Ovary (tissue), 9 donors: ENCODE measurements around the gene AAK1. TPM values are rescaled to one million over a fixed set of nuclear protein-coding genes. Genes with fewer than 3 reads are reported as not detected.

ENCODE experiments used
- DNase-seq, 5 donors: peaks; one replicate each; pipeline ENCODE4 v3.0.0-alpha.2; 2019 to 2020
- H3K27ac ChIP-seq, 2 donors: fragments of 200-600 bp; one replicate each; pipeline versions ENCODE4 v1.5.1 to v1.8.0; 2019 to 2022
- H3K27me3 ChIP-seq: fragments of 200-600 bp; one replicate; pipeline ENCODE4 v1.8.0; 2022
- H3K36me3 ChIP-seq: fragments of 200-600 bp; sonication (generic); one replicate; pipeline ENCODE4 v1.5.1; 2019
- H3K4me1 ChIP-seq: one replicate; pipeline ENCODE4 v1.8.1; 2013; ENCODE audit warnings: mild to moderate bottlenecking, moderate library complexity; ENCODE audit not compliant: insufficient read depth
- H3K4me3 ChIP-seq: fragments of 200-600 bp; sonication (generic); one replicate; pipeline ENCODE4 v1.5.1; 2017
- H3K9me3 ChIP-seq, 2 donors: fragments of 200-600 bp in 1 of 2; sonication (generic) in 1 of 2; one replicate each; pipeline versions ENCODE4 v1.5.1 to v1.8.1; 2013 to 2019; ENCODE audit warnings: mild to moderate bottlenecking in 1 of 2, moderate library complexity in 1 of 2
- EP300 ChIP-seq: sonication (generic); formaldehyde crosslinking; IDR thresholded peaks from one replicate; pipeline ENCODE4 v1.6.1; 2017; ENCODE audit warnings: antibody characterized with exemption
- POLR2A ChIP-seq: fragments of 450-650 bp; IDR thresholded peaks from one replicate; pipeline ENCODE4 v1.6.1; 2017; ENCODE audit warnings: antibody characterized with exemption, mild to moderate bottlenecking, moderate library complexity
- WGBS, 3 donors: extraction: QIAGEN DNeasy Blood & Tissue Kit in 1 of 3; methylation state at CpG; one replicate each; pipeline versions ENCODE4 v1.1.5 to v1.1.7; 2013 to 2017; 5-methylcytosine and 5-hydroxymethylcytosine counted together
- intact Hi-C, 4 donors: fragments of 100-400 bp; cut with DNase I; formaldehyde crosslinking; loops; one replicate each; pipeline versions ENCODE4 v1.11.0 to v1.15.1; 2022 to 2023
- polyA plus RNA-seq, 2 donors: library from polyadenylated mRNA; stranded (reverse); fragments of 200-250 nt in 1 of 2; fragments of 350-450 nt in 1 of 2; fragmentation: Illumina TruSeq in 1 of 2; extraction: RNeasy Lipid Tissue Mini Kit (QIAGEN cat#74804) in 1 of 2; gene quantifications; one replicate each; pipeline ENCODE4 v1.2.3, GENCODE V29; 2013 to 2014
- total RNA-seq, 7 donors: library from RNA; depleted of rRNA in 2 of 7; stranded (reverse); fragments of >200 nt in 2 of 7; fragmentation: NEBNext Ultra II Directional in 3 of 7; extraction: Animal tissue kit (Norgen Biotek cat#: 25700) in 3 of 7; gene quantifications; one replicate each; pipeline versions ENCODE4 v1.1.0 to v1.2.4, GENCODE V29; 2016 to 2023
- TF ChIP-seq, protein P1 (sequence below), 3 donors: fragments of 450-650 bp in 2 of 3; fragments of 200-600 bp in 1 of 3; IDR thresholded peaks; one replicate each; pipeline versions ENCODE4 v1.5.1 to v1.8.0; 2016 to 2022; ENCODE audit warnings: antibody characterized with exemption in 3 of 3, mild to moderate bottlenecking in 1 of 3
- donor health status: DM: no; HTN: no; CAD: no; lungs with moderate emphysema.
- donor health status: DM: no; HTN: no; CAD: no.
- donor health status: Bipolar disorder and iron deficiency.
- donor health status: DM: yes; HTN: yes; CAD: no.
- donor health status: DM: no; HTN: no; CAD: no.
- donor health status: DM: yes; HTN: yes; CAD: no.

AAK1 gene
- total and polyA plus RNA-seq, 9 donors: 7.4 to 53.6 (median 34.3) TPM

DNA sequence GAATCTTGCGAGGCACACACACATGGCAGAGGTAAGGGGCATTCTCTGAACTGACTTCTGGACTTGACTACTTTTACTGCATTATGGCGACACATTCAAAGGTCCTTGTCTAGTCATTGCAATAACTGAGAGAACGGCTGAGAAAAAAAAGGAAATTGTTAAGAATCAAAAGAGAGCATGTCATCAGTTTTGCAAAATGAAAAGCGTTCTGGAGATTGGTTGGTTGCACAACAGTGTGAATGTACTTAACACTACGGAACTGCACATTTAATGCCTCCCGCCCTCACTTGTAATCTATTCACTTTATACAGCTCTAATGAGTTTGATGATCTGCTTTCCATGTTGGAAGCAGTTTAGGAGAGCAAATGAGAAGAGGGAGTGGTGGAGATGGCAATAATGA, 137.8 kb downstream of the AAK1 start:
- no peak for DNase-seq
- TF ChIP-seq POLR2A: no peak
- no peak for TF ChIP-seq EP300
- TF ChIP-seq, protein P1, sequence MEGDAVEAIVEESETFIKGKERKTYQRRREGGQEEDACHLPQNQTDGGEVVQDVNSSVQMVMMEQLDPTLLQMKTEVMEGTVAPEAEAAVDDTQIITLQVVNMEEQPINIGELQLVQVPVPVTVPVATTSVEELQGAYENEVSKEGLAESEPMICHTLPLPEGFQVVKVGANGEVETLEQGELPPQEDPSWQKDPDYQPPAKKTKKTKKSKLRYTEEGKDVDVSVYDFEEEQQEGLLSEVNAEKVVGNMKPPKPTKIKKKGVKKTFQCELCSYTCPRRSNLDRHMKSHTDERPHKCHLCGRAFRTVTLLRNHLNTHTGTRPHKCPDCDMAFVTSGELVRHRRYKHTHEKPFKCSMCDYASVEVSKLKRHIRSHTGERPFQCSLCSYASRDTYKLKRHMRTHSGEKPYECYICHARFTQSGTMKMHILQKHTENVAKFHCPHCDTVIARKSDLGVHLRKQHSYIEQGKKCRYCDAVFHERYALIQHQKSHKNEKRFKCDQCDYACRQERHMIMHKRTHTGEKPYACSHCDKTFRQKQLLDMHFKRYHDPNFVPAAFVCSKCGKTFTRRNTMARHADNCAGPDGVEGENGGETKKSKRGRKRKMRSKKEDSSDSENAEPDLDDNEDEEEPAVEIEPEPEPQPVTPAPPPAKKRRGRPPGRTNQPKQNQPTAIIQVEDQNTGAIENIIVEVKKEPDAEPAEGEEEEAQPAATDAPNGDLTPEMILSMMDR (IDR thresholded peaks at IDR 0.05): no peak
- H3K27me3 ChIP-seq: no peaks in the 10 kb centered on the region
- 94 to 98% (median 94%) methylated on average over 6 of the region's 6 CpGs for WGBS, 3 donors
- no peaks in the 10 kb centered on the region for H3K9me3 ChIP-seq
- intact Hi-C loops: no loop called here
- H3K4me1 ChIP-seq: peaks cover 3% of the 10 kb centered on the region
- H3K27ac ChIP-seq: no peak overlapping the region
- H3K4me3 ChIP-seq: no peak overlapping the region
- H3K36me3 ChIP-seq: no peaks in the 10 kb centered on the region

DNA sequence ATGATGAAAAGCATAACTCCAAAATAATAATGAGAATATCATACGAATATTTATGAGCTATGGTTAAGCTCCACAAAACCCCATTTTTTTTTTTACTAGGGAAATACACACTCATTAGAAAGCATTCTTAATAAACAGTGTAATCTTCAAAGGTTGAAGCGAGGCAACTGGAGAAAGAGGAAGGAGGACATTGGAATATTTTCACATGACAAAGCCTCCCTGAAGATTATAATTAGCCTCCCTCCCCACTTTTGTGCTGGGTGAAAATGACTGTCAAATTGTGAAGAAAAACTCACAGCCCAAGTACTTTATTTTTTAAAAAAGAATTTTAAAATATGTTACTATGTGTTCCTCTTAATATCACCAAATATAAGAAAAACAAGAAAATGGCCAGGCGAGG, 142.2 kb downstream of the AAK1 start:
- no peak overlapping the region for H3K27ac ChIP-seq
- 83 to 87% (median 86%) methylated on average over 3 of the region's 3 CpGs for WGBS, 3 donors
- H3K4me1 ChIP-seq: no peaks in the 10 kb centered on the region
- H3K9me3 ChIP-seq: no peaks in the 10 kb centered on the region
- H3K4me3 ChIP-seq: no peak overlapping the region
- H3K27me3 ChIP-seq: no peaks in the 10 kb centered on the region
- H3K36me3 ChIP-seq: no peaks in the 10 kb centered on the region
- intact Hi-C loops: no loop called here
- no peak for DNase-seq
- TF ChIP-seq, protein P1 (IDR thresholded peaks at IDR 0.05): no peak
- no peak for TF ChIP-seq POLR2A
- TF ChIP-seq EP300: no peak

DNA sequence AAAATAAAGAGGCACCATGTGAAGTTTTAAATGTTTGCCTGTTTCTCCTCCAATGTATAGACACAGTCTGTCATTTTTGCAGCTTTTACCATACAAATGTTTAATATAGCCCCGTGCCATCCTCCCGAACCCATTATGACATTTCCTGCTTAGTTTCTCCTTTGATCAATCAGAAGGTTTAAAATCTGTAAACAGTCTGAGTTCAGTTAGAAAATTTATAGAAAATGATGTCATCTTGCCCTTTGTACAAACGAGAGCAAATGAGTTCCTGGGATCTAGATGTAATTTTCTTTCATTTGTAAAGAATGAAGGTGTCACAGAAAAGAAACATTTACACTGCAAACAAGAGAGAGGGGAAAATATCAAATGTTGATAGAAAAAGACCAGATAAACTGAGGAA, 143.6 kb downstream of the AAK1 start:
- TF ChIP-seq EP300: no peak
- TF ChIP-seq, protein P1 (IDR thresholded peaks at IDR 0.05): no peak
- TF ChIP-seq POLR2A: no peak

DNA sequence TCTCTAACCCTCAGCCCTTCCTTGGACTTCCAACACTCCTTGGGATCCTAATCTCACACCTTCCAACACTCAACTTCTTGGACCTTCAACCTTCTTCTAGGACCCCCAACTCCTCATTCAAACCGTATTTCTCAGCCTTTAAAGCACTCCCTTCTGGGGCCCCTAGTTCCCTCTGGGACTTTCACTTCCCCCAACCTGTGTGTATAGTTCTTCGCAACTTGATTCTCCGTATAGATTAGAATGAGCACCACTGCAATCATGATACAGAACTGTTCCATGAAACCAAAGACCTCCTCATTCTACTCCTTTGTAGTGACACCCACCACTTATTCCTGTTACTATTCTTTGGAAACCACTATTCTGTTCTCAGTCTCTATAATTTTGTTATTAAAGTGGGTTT, 144.3 kb downstream of the AAK1 start:
- Histone ChIP-seq H3K4me1 (peaks cover 2% of the 10 kb centered on the region), H3K36me3 (no peaks in the 10 kb centered on the region), H3K27ac (no peak overlapping the region), H3K27me3 (no peaks in the 10 kb centered on the region), H3K4me3 (no peak overlapping the region), H3K9me3 (no peaks in the 10 kb centered on the region)
- 86 to 91% (median 90%) methylated on average over 3 of the region's 3 CpGs for WGBS, 3 donors
- TF ChIP-seq, protein P1 (IDR thresholded peaks at IDR 0.05): no peak
- no peak for TF ChIP-seq POLR2A
- no peak for TF ChIP-seq EP300
- no peak for DNase-seq
- intact Hi-C loops: no loop called here

More for the DNA sequence above, 143.6 kb downstream of the AAK1 start:
- H3K9me3 ChIP-seq: no peaks in the 10 kb centered on the region
- WGBS, 3 donors: 72 to 79% (median 75%) methylated on average over 3 of the region's 3 CpGs
- H3K4me3 ChIP-seq: no peak overlapping the region
- no peak for DNase-seq
- H3K27ac ChIP-seq: no peak overlapping the region
- H3K36me3 ChIP-seq: no peaks in the 10 kb centered on the region
- no peaks in the 10 kb centered on the region for H3K27me3 ChIP-seq
- H3K4me1 ChIP-seq: peaks cover 1% of the 10 kb centered on the region
- intact Hi-C loops: no loop called here
